ENCODE data around the gene LFNG.

GRCh38 chr7:2546776-2547586 is 27.4 kb downstream of the LFNG start:
- TF ChIP-seq CTCF (IDR thresholded peaks at IDR 0.05) (no peak), EP300 (IDR thresholded peaks at IDR 0.05; ENCODE audit: low read depth) (no peak), POLR2AphosphoS5 (IDR thresholded peaks at IDR 0.05) (no peak), POLR2A (IDR thresholded peaks at IDR 0.05) (no peak)
